ENCODE results near the gene IGHMBP2.

The IGHMBP2 gene

DNA sequence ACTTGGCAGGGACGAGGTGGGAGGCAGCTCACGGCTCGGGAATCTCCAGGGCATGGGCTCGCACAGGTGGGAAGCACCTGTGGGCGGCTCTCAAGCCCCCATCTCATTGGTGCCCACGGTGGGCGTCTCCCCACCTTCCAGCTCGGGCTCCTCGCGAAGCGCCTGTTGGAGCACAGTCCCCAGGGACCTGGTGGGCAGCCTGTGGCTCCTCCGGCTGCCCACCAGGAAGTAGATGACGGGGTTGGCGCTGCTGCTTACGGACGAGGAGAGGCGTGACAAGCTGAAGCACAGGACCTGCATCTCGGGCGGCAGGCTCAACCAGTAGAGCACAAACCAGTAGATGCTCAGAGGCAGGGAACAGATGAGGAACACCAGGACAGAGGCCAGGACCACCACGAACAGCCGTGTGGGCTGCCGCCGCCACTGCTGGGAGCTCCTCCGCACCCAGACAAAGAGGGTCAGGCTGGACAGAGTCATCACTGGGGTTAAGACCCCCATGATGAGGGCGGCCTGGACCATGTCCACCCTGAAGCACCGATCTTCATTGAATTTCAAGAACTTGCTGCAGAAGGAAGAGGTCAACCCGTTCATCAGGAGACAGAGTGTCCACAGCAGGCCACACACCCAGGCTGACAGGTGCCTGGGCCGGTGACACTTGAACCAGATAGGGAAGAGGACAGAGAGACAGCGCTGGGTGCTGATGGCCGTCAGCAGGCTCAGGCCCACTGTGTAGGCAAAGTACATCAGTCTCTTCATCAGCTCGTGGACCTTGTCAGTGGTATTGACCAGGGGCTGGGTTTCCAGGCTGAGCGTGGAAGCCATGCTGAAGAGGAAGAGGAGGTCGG lies 76.5 kb downstream of the IGHMBP2 start:
- Histone ChIP-seq H3K4me2 (ENCODE audit: low read length) (no peak overlapping the region), H3F3A (ENCODE audit: insufficient read depth, low read length) (no peaks in the 10 kb centered on the region), H3K36me3 (ENCODE audit: insufficient read depth, low read length) (no peaks in the 10 kb centered on the region), H3K79me2 (ENCODE audit: insufficient read depth, low read length) (no peaks in the 10 kb centered on the region), H3K9me3 (ENCODE audit: low read length) (no peaks in the 10 kb centered on the region), H3K27me3 (ENCODE audit: insufficient read depth, low read length) (peaks cover 6% of the 10 kb centered on the region; the same call in 1 of the 2 replicates), H3K27ac (ENCODE audit: low read depth, low read length, poor library complexity, severe bottlenecking) (no peak overlapping the region), H4K20me1 (ENCODE audit: insufficient read depth, low read length) (no peaks in the 10 kb centered on the region), H3K9ac (ENCODE audit: low read length) (no peak overlapping the region), H3K4me1 (ENCODE audit: insufficient read depth, low read length, severe bottlenecking) (no peaks in the 10 kb centered on the region), H3K9me2 (ENCODE audit: low read depth, low read length) (no peaks in the 10 kb centered on the region), H3K4me3 (ENCODE audit: low read depth, low read length, poor library complexity, severe bottlenecking) (no peak overlapping the region), H2AFZ (ENCODE audit: low read length) (no peak overlapping the region)
- TF ChIP-seq, protein P1, sequence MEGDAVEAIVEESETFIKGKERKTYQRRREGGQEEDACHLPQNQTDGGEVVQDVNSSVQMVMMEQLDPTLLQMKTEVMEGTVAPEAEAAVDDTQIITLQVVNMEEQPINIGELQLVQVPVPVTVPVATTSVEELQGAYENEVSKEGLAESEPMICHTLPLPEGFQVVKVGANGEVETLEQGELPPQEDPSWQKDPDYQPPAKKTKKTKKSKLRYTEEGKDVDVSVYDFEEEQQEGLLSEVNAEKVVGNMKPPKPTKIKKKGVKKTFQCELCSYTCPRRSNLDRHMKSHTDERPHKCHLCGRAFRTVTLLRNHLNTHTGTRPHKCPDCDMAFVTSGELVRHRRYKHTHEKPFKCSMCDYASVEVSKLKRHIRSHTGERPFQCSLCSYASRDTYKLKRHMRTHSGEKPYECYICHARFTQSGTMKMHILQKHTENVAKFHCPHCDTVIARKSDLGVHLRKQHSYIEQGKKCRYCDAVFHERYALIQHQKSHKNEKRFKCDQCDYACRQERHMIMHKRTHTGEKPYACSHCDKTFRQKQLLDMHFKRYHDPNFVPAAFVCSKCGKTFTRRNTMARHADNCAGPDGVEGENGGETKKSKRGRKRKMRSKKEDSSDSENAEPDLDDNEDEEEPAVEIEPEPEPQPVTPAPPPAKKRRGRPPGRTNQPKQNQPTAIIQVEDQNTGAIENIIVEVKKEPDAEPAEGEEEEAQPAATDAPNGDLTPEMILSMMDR (IDR thresholded peaks at IDR 0.05; ENCODE audit: low read length): no peak
- TF ChIP-seq EZH2 (IDR thresholded peaks at IDR 0.05; ENCODE audit: borderline replicate concordance, low read length): no peak

DNA sequence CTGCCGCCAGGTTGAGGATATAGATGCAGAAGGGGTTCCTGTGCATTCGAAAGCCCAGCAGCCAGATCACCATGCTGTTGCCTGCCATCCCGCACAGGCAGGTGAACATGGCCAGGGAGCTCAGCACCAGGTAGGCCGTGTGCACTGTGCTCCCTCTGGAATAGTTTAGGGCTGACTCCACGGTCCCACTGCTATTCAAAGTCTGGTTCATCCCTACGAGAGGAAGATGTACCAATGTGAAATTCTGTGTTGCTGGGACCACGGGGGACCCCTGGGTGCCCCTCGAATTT lies 77.0 kb downstream of the IGHMBP2 start, which contains the start of gene MRGPRD:
Gene MRGPRD, minus strand, starts transcription at position 211 of the 290 bp plus-strand sequence. Its CDS starts 0 bp downstream, at position 211.
- Histone ChIP-seq H4K20me1 (ENCODE audit: insufficient read depth, low read length) (no peaks in the 10 kb centered on the region), H3K9me3 (ENCODE audit: low read length) (no peaks in the 10 kb centered on the region), H3K4me3 (ENCODE audit: low read depth, low read length, poor library complexity, severe bottlenecking) (no peak within 1 kb of the TSS), H3K4me1 (ENCODE audit: insufficient read depth, low read length, severe bottlenecking) (no peaks in the 10 kb centered on the region), H2AFZ (ENCODE audit: low read length) (no peak within 1 kb of the TSS), H3K27me3 (ENCODE audit: insufficient read depth, low read length) (peaks cover 6% of the 10 kb centered on the region; the same call in 1 of the 2 replicates), H3K9me2 (ENCODE audit: low read depth, low read length) (no peaks in the 10 kb centered on the region), H3F3A (ENCODE audit: insufficient read depth, low read length) (no peaks in the 10 kb centered on the region), H3K79me2 (ENCODE audit: insufficient read depth, low read length) (no peaks in the 10 kb centered on the region), H3K4me2 (ENCODE audit: low read length) (no peak within 1 kb of the TSS), H3K27ac (ENCODE audit: low read depth, low read length, poor library complexity, severe bottlenecking) (no peak within 1 kb of the TSS), H3K36me3 (ENCODE audit: insufficient read depth, low read length) (no peaks in the 10 kb centered on the region), H3K9ac (ENCODE audit: low read length) (no peak within 1 kb of the TSS)
- TF ChIP-seq, protein P1 (IDR thresholded peaks at IDR 0.05; ENCODE audit: low read length): no peak

DNA sequence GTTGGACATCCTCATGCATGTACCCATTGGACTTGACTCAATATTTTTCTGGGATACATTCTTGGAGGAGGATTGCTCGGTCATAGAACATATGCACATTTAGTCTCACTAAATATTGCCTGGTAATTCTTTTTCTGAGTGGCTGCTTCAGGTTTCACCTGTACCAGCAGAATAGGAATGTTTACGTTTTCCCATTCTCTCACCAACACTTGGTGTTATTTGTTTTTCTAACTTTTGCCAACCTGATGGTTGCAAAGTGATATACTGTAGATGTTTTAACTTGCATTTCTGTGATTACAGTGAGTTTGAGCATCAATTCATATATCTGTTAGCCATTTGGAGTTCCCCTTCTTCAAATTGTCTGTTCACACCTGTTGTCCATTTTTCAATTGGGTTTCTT lies 78.4 kb downstream of the IGHMBP2 start:
- no peak for TF ChIP-seq EZH2 (IDR thresholded peaks at IDR 0.05; ENCODE audit: borderline replicate concordance, low read length)
- TF ChIP-seq, protein P1 (IDR thresholded peaks at IDR 0.05; ENCODE audit: low read length): no peak
- no peaks in the 10 kb centered on the region for H3K79me2 ChIP-seq (ENCODE audit: insufficient read depth, low read length)
- peaks cover 11% of the 10 kb centered on the region for H3K27me3 ChIP-seq (ENCODE audit: insufficient read depth, low read length)
- H3K9me2 ChIP-seq (ENCODE audit: low read depth, low read length): no peaks in the 10 kb centered on the region
- no peaks in the 10 kb centered on the region for H3K36me3 ChIP-seq (ENCODE audit: insufficient read depth, low read length)
- no peak overlapping the region for H3K4me3 ChIP-seq (ENCODE audit: low read depth, low read length, poor library complexity, severe bottlenecking)
- H2AFZ ChIP-seq (ENCODE audit: low read length): no peak overlapping the region
- H3K9me3 ChIP-seq (ENCODE audit: low read length): no peaks in the 10 kb centered on the region
- no peaks in the 10 kb centered on the region for H3F3A ChIP-seq (ENCODE audit: insufficient read depth, low read length)
- no peak overlapping the region for H3K9ac ChIP-seq (ENCODE audit: low read length)
- no peaks in the 10 kb centered on the region for H4K20me1 ChIP-seq (ENCODE audit: insufficient read depth, low read length)
- H3K27ac ChIP-seq (ENCODE audit: low read depth, low read length, poor library complexity, severe bottlenecking): no peak overlapping the region
- no peak overlapping the region for H3K4me2 ChIP-seq (ENCODE audit: low read length)
- no peaks in the 10 kb centered on the region for H3K4me1 ChIP-seq (ENCODE audit: insufficient read depth, low read length, severe bottlenecking)

All from OCI-LY1 (cell line).